ENCODE results near the gene TMUB1. TPM values are rescaled to one million over a fixed set of nuclear protein-coding genes. Genes with fewer than 3 reads are reported as not detected.

Gene TMUB1
- total RNA-seq, 1 experiment from 2014 or later: 34.5 TPM

GRCh38 chr7:151069841-151070573 is 13.3 kb downstream of the TMUB1 start:
- H3K4me3 ChIP-seq: no peak overlapping the region
- H3K27me3 ChIP-seq (replicated peaks): no peaks in the 10 kb centered on the region
- DNase-seq (ENCODE audit: low read depth in 1 of 2, low spot score in 2 of 2): no peak
- no peaks in the 10 kb centered on the region for H3K9me3 ChIP-seq (replicated peaks)
- peaks cover 14% of the 10 kb centered on the region for H3K4me1 ChIP-seq (replicated peaks)
- no peak overlapping the region for H3K27ac ChIP-seq
- peaks cover 89% of the 10 kb centered on the region for H3K36me3 ChIP-seq

DNA sequence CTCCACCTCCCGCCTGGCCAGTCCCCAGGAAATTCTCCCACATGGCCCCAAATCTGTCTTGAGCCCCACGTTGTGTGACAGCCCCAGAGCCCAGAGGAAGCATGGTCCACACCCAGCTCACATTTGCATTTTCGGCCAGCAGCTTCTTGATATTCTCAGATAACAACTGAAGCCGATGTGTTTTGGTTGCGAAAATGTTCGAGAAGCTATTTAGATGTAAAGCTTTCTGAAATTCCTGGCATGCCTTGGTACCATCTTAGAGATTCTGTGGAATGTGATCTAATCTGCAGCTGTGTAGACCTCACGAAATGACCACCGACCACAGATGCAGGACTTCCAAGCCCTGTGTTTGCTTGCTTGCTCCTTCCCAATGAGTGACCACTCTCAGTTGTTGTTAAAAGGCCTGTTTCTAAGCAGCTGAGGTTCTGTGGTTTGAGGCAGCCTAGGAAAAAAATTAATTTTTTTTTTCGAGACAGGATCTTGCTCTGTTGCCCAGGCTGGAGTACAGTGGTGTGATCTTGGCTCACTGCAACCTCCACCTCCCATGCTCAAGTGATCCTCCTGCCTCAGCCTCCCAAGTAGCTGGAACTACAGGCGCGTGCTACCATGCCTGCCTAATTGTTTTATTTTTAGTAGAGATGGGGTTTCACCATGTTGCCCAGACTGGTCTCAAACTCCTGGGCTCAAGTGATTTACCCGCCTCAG is 15.1 kb downstream of the TMUB1 start:
- Histone ChIP-seq H3K4me1 (replicated peaks) (peaks cover 14% of the 10 kb centered on the region), H3K27ac (no peak overlapping the region), H3K9me3 (replicated peaks) (no peaks in the 10 kb centered on the region), H3K36me3 (peaks cover 89% of the 10 kb centered on the region), H3K4me3 (no peak overlapping the region), H3K27me3 (replicated peaks) (no peaks in the 10 kb centered on the region)
- no peak for DNase-seq (ENCODE audit: low read depth in 1 of 2, low spot score in 2 of 2)

GRCh38 chr7:151066273-151066974 is 16.9 kb downstream of the TMUB1 start:
- H3K4me3 ChIP-seq: no peak overlapping the region
- no peak for DNase-seq (ENCODE audit: low read depth in 1 of 2, low spot score in 2 of 2)
- peaks cover 83% of the 10 kb centered on the region for H3K36me3 ChIP-seq
- H3K9me3 ChIP-seq (replicated peaks): no peaks in the 10 kb centered on the region
- H3K27me3 ChIP-seq (replicated peaks): no peaks in the 10 kb centered on the region
- H3K27ac ChIP-seq: no peak overlapping the region
- peaks cover 14% of the 10 kb centered on the region for H3K4me1 ChIP-seq (replicated peaks)

GRCh38 chr7:151065516-151065915 is 17.8 kb downstream of the TMUB1 start:
- peaks cover 74% of the 10 kb centered on the region for H3K36me3 ChIP-seq
- H3K27ac ChIP-seq: no peak overlapping the region
- no peak for DNase-seq (ENCODE audit: low read depth in 1 of 2, low spot score in 2 of 2)
- no peak overlapping the region for H3K4me3 ChIP-seq
- no peaks in the 10 kb centered on the region for H3K27me3 ChIP-seq (replicated peaks)
- no peaks in the 10 kb centered on the region for H3K9me3 ChIP-seq (replicated peaks)
- peaks cover 22% of the 10 kb centered on the region for H3K4me1 ChIP-seq (replicated peaks)

DNA sequence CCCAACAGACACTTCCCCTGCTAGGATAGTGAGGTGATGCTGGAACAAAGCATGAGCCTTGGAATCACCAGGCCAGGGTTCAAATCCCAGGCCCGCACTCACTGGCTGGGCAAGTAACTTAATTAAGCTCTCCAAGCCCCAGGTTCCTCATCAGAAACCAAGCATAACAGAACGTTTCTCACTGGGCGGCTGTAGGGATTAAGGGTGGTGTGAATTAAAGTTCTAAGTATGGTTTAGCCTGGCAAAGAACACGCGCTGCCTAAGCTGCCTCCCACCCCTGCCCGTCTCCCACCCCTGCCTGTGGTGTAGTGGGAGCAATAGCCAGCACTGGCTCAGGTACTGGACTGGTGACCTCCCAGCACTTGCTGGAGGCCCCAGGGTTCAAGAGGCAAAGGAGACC is 18.3 kb downstream of the TMUB1 start:
- Histone ChIP-seq H3K27ac (no peak overlapping the region), H3K4me1 (replicated peaks) (peaks cover 25% of the 10 kb centered on the region), H3K27me3 (replicated peaks) (no peaks in the 10 kb centered on the region), H3K4me3 (no peak overlapping the region), H3K9me3 (replicated peaks) (no peaks in the 10 kb centered on the region), H3K36me3 (peaks cover 69% of the 10 kb centered on the region)
- DNase-seq (ENCODE audit: low read depth in 1 of 2, low spot score in 2 of 2): no peak

GRCh38 chr7:151064454-151064853 is 18.8 kb downstream of the TMUB1 start:
- peaks cover 25% of the 10 kb centered on the region for H3K4me1 ChIP-seq (replicated peaks)
- DNase-seq (ENCODE audit: low read depth in 1 of 2, low spot score in 2 of 2): no peak
- no peak overlapping the region for H3K27ac ChIP-seq
- peaks cover 64% of the 10 kb centered on the region for H3K36me3 ChIP-seq
- H3K9me3 ChIP-seq (replicated peaks): no peaks in the 10 kb centered on the region
- H3K27me3 ChIP-seq (replicated peaks): no peaks in the 10 kb centered on the region
- H3K4me3 ChIP-seq: no peak overlapping the region

DNA sequence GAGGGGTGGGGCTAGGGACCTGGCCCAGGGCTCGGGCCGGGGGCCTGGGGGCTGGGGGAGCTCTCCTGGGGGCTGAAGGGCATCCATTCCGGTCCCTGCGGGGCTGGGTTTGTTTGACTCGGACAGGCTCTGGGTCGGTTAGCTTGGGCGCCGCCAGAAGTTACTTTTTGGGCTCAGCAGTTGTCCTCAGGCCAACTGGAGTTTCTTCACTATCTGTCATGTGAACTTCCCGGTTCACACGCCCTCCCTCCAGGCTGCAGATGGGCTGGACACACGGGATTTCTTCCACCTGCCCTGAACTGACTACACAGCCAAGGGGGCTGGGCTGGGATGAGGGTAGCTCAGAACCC is 20.1 kb downstream of the TMUB1 start:
- no peak for DNase-seq (ENCODE audit: low read depth in 1 of 2, low spot score in 2 of 2)
- H3K27me3 ChIP-seq (replicated peaks): no peaks in the 10 kb centered on the region
- peaks cover 54% of the 10 kb centered on the region for H3K36me3 ChIP-seq
- H3K27ac ChIP-seq: no peak overlapping the region
- no peaks in the 10 kb centered on the region for H3K9me3 ChIP-seq (replicated peaks)
- peaks cover 36% of the 10 kb centered on the region for H3K4me1 ChIP-seq (replicated peaks)
- no peak overlapping the region for H3K4me3 ChIP-seq

GRCh38 chr7:151062399-151063211 is 20.7 kb downstream of the TMUB1 start:
- no peak for DNase-seq (ENCODE audit: low read depth in 1 of 2, low spot score in 2 of 2)
- peaks cover 50% of the 10 kb centered on the region for H3K36me3 ChIP-seq
- H3K27ac ChIP-seq: no peak overlapping the region
- no peaks in the 10 kb centered on the region for H3K27me3 ChIP-seq (replicated peaks)
- H3K4me1 ChIP-seq (replicated peaks): peaks cover 33% of the 10 kb centered on the region
- H3K9me3 ChIP-seq (replicated peaks): no peaks in the 10 kb centered on the region
- H3K4me3 ChIP-seq: no peak overlapping the region

- Histone ChIP-seq H3K4me3 (no peak overlapping the region), H3K27ac (no peak overlapping the region), H3K27me3 (replicated peaks) (no peaks in the 10 kb centered on the region), H3K36me3 (peaks cover 44% of the 10 kb centered on the region), H3K9me3 (replicated peaks) (no peaks in the 10 kb centered on the region), H3K4me1 (replicated peaks) (peaks cover 38% of the 10 kb centered on the region)
- DNase-seq (ENCODE audit: low read depth in 1 of 2, low spot score in 2 of 2): no peak
Observed at GRCh38 chr7:151062111-151062398, 21.2 kb downstream of the TMUB1 start.

DNA sequence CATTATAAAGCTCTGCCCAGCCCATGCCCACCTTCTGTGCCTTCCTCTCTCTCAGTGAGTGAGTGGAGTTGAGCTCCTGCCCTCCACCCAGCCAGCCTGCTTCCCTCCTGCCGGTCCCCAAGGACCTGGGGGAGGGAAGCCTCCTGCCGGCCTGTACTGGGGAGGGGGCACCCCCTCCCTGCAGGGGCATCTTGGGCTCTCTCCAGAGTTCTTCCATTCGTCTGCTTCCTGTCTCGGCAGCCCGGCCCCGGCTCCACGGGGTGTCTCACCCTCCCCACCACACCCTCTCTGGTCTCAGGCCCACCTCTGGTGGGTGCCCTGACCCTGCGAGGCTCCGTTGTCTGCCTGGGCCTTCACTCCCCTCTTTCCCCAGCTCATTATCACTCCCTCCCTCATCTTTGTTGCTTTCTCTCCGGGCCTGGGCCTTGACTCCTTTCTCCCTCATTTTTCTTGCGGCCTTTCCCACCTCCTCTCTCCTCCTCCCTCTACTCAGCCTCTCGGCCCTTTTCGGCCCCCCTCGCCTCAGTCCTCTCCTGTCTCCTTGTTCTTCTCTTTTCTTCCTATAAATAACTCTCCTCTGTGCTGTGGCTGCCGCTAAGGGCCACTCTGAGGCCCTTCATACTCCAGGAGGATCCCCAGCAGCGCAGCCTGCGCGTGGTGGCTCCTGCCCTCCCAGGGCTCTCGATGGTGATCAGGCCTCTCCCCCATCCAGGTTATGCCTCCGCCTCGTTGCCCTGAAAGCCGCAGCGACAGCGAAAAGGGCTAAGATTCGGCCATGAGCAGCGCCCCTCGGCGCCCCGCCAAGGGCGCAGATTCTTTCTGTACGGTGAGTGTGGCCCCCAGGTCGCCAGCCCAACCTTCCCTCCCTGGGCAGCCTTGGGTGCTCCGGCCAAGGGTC is 21.8 kb downstream of the TMUB1 start:
- Histone ChIP-seq H3K4me1 (replicated peaks) (peaks cover 42% of the 10 kb centered on the region), H3K36me3 (peaks cover 38% of the 10 kb centered on the region), H3K27ac (no peak overlapping the region), H3K27me3 (replicated peaks) (no peaks in the 10 kb centered on the region), H3K9me3 (replicated peaks) (no peaks in the 10 kb centered on the region), H3K4me3 (no peak overlapping the region)
- DNase-seq (ENCODE audit: low read depth in 1 of 2, low spot score in 2 of 2): no peak

DNA sequence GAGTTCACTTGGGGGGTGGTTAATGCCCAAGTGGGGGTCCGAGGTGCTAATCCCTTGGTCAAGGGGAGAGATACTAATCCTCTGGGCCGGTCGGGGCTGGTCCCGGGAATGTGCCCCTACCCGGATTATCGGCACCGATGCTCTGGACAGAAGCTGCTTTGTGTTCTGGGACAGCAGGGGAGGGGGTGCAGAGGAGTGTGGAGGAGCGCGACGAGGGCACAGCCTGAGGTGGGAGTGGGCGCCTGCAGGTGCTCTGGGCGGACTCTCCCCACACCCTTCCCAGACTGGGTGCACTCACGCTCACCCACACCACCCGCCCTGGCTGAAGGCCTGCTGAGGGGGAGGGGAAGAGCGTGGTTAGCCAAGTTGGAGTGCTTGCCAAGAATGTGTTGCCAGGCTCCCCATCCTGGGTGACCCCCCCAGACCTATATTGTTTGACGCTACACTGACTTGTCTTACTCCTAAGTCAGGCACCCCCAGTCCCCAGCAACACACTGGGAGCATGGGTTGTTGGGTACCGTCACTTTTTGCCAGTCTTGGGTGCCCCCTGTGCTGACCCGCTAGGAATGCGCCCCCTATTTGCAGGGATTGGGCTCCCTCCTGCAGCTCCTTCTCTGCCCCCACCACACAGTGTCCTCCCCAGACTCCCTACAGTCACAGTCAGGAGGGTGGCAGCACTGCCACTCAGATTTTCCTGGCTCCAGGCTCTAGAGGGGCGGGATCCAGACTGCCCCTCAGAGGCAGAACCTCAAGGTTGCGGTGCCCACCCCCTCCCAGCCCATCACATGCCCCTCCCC is 22.7 kb downstream of the TMUB1 start:
- H3K4me3 ChIP-seq: peak overlapping the region; percentile 74
- no peak overlapping the region for H3K27ac ChIP-seq
- H3K36me3 ChIP-seq: peaks cover 30% of the 10 kb centered on the region
- H3K4me1 ChIP-seq (replicated peaks): peaks cover 36% of the 10 kb centered on the region
- no peaks in the 10 kb centered on the region for H3K27me3 ChIP-seq (replicated peaks)
- H3K9me3 ChIP-seq (replicated peaks): no peaks in the 10 kb centered on the region
- DNase-seq (ENCODE audit: low read depth in 1 of 2, low spot score in 2 of 2): peak in 1 of 2 experiments; percentile 44

- Histone ChIP-seq H3K9me3 (replicated peaks) (no peaks in the 10 kb centered on the region), H3K36me3 (peaks cover 25% of the 10 kb centered on the region), H3K27me3 (replicated peaks) (no peaks in the 10 kb centered on the region), H3K4me3 (peak overlapping the region; percentile 74), H3K4me1 (replicated peaks) (peaks cover 33% of the 10 kb centered on the region), H3K27ac (peak overlapping the region; percentile 78; the same call in 1 of the 2 replicates)
- DNase-seq (ENCODE audit: low read depth in 1 of 2, low spot score in 2 of 2): no peak
Observed at GRCh38 chr7:151060113-151060415, 23.2 kb downstream of the TMUB1 start.
